GM19455 (cell line): Measurements from ENCODE around the gene CPT2.

Experiments
- ATAC-seq: cut with Tn5 transposase; IDR thresholded peaks from one replicate; pipeline ENCODE4 v1.9.1; 2021; ENCODE audit not compliant: unreplicated experiment

Gene CPT2

DNA sequence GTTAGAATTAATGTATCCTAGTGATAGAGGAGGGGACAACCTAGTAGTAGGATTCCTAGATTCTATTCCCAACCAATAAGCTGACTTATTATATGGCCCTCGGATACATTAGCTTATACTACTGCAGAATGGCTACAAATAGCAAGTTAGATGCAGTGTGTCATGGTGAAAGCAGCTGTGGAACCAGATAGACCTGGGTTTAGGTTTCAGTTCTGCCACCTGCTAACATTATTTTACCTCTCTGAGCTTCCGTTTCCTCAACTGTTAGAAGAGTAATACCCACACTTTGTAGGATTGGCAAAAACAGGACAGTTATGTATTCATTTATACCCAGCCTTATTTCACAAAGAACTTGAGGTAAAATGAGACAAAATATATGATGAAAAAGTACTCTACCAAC is 63.3 kb downstream of the CPT2 start:
- no peak for ATAC-seq

DNA sequence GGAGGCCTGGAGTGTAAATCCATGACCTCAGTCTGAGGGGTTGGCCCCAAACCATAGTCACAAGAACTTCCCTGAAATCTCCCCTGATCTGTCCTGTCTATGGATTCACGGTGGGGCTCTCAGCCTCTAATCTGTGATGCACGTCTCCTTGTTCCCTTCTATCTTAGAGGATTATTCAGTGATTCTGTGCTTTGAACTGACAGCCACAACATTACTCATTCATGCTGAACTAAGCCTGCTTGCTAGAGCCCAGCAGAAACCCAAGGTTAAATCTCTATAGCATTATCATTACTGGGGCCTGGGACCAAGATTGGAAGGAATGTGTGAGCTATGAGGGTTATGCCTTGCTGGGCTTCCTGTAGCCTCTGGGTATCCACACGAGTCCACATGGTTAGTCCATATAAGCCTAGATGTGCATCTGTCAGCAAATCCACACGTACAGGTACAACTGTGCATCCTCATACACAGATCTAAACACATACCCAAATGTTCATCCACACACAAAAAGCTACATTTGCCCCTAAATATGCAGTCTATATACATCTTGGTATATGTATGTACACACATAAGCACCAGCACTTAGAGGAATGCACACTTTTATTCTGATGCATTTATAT is 64.1 kb downstream of the CPT2 start:
- no peak for ATAC-seq

DNA sequence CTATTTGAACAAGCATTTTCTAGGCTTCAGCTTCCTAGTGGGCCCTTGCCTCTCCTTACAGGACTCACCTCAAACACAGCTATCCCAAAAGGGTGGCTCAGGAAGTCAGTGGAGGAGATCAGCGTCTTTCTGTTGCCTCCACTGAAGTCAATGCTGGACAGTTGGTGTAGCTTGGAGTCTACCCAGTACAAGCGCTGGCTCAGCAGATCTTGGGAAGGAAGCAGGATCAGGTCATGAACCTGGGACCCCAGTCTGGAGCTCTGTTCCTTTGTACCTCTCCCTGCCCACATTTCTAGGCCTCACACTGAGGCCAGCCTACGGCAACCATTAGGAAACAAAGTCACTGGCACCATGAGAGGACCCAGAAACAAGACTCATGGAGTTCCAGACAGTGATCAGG is 65.4 kb downstream of the CPT2 start:
- ATAC-seq: no peak
